Measurements from ENCODE around the gene C11orf68.

The C11orf68 gene

GRCh38 chr11:65890324-65891218 is 28.3 kb downstream of the C11orf68 start, which contains the start of gene CCDC85B:
TSS of gene CCDC85B (plus strand) at chr11:65890673. CDS start at chr11:65890784, 111 bp downstream.
- DNase-seq (ENCODE audit: low read depth): peak; percentile 97

- DNase-seq (ENCODE audit: low read depth): peak; percentile 96
These were observed 30.6 kb downstream of the C11orf68 start, which contains the start of gene FIBP for GRCh38 chr11:65888163-65888814. TSS of gene FIBP (minus strand) at chr11:65888471. CDS start at chr11:65888418, 53 bp downstream.

- DNase-seq (ENCODE audit: low read depth): no peak
These were observed 31.1 kb downstream of the C11orf68 start for GRCh38 chr11:65887723-65888162.

- no peak for DNase-seq (ENCODE audit: low read depth)
These were observed 31.8 kb downstream of the C11orf68 start for GRCh38 chr11:65886826-65887722.

- no peak for DNase-seq (ENCODE audit: low read depth)
These were observed 32.9 kb downstream of the C11orf68 start for GRCh38 chr11:65885808-65886536.

GRCh38 chr11:65885231-65885630 is 33.6 kb downstream of the C11orf68 start:
- no peak for DNase-seq (ENCODE audit: low read depth)

GRCh38 chr11:65884716-65885092 is 34.2 kb downstream of the C11orf68 start:
- DNase-seq (ENCODE audit: low read depth): peak; percentile 70

GRCh38 chr11:65883786-65884715 is 34.8 kb downstream of the C11orf68 start:
- no peak for DNase-seq (ENCODE audit: low read depth)

- no peak for DNase-seq (ENCODE audit: low read depth)
These were observed 35.7 kb downstream of the C11orf68 start for GRCh38 chr11:65883058-65883761.

GRCh38 chr11:65882120-65883057 is 36.5 kb downstream of the C11orf68 start:
- DNase-seq (ENCODE audit: low read depth): no peak

GRCh38 chr11:65880844-65881421 is 37.9 kb downstream of the C11orf68 start:
- no peak for DNase-seq (ENCODE audit: low read depth)

- DNase-seq (ENCODE audit: low read depth): no peak
These were observed 38.8 kb downstream of the C11orf68 start for GRCh38 chr11:65880027-65880426.

GRCh38 chr11:65879617-65880016 is 39.2 kb downstream of the C11orf68 start, which contains the start of gene CTSW:
TSS of gene CTSW (plus strand) at chr11:65879837. CDS start at chr11:65879855, 18 bp downstream.
- DNase-seq (ENCODE audit: low read depth): peak; percentile 45

- peak; percentile 91 for DNase-seq (ENCODE audit: low read depth)
These were observed 45.3 kb downstream of the C11orf68 start for GRCh38 chr11:65873318-65874156.

GRCh38 chr11:65872586-65873317 is 46.1 kb downstream of the C11orf68 start, which contains the start of gene EFEMP2:
TSS of gene EFEMP2 (minus strand) at chr11:65872800. CDS start at chr11:65872354, 446 bp downstream.
- no peak for DNase-seq (ENCODE audit: low read depth)
